ENCODE results near the gene ZNF746.

The ZNF746 gene

DNA sequence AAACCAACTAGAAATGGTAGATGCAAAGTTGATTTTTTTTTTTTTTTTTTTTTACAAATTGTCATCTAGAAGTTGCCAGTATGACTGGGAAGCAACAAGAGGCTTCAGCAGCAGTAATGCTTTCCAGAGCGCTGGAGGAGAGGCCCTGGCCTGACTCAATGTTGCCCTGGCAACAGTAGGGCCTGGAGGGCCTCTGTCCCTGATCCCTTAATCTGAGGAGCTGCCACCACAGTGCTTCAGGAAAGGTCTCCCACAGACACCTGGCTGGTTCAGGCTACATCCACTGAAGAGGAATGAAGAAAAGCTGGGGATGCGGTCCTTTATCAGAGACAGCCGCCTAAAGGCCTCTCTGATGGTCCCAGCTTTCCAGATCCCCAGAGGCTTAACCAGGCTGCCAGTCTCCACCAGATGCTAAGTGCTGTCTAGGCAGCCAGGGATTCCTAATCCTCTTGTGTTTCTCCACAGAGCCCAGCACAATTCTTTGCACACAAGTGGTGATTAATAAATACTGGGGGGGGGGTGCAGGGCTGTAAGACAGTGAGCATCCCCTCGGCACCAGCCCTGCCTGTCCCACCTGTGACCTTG, 70.4 kb downstream of the ZNF746 start:
- DNase-seq (ENCODE audit: low spot score): no peak

- no peak for DNase-seq (ENCODE audit: low spot score)
Measured at GRCh38 chr7:149423449-149424110, 74.0 kb downstream of the ZNF746 start.

DNA sequence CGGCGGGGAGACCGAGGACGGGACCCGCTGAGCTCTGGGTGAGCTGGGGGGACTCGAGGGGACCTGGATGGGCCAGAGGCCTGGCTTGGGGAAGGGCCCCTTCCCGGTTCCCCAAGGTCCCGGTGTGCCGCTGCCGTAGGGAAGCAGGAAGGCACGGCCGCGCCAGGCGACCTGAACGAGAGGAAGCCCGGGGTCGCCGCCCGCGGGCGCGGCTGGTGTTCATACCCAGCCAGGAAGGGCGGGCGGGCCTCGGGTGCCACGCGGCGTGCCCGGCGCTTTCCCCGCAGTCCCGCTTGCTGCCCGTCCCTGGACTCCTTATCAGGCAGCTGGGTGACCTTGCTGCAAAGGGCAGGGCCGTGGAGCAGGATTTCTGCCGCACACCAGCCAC, 74.7 kb downstream of the ZNF746 start:
- DNase-seq (ENCODE audit: low spot score): no peak

All from CD4-positive, alpha-beta T cell treated with Interleukin-6 at 100 ng/mL for 8 hours (primary cell).